ENCODE measurements around the gene KRT1.

KRT1 gene

GRCh38 chr12:52698651-52699340 is 18.6 kb upstream of the KRT1 start:
- DNase-seq = no peak

DNA sequence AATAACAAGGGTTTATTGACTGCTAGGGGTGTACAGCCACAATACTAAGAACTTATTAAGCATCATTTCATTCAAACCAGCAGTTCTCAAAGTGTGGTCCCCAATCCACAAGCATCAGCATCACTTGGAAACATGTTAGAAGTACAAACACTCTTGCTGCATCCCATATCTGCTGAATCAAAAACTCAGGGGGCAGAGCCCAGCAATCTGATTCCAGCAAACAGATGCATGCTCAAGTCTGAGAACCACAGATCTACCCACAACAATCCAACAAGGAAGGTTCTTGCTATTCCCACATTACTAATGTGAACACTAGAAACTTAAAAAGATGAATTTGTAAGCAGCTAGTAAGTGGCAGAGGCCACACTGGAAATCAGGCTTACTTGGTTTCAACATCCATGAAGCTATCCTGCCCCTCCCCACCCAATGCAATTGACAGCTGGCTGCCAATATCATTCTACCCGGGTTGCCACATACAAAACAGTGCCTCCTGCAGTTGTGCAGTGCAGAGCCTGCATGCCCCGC is 16.9 kb upstream of the KRT1 start:
- DNase-seq = no peak

DNA sequence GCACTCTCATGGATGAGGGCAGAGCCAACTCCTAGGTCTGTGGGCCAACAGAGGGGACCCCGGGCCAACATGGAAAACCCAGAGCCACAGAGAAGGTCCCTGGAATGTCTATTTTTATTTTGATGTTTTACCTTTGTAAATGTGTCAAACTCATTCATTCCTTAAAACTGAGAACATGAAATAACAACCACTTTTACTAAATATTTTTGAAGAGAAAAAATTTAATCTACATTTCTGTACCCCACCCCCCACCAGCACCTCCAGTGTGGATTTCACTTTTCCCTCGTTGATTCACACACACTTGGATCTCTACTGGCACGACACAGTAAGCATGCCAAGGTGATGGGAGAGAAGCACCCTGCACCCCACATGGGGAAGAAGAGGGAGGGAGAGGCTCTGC is 16.4 kb upstream of the KRT1 start:
- DNase-seq = no peak

- DNase-seq = no peak
Observed at GRCh38 chr12:52695039-52695438, 14.8 kb upstream of the KRT1 start.

DNA sequence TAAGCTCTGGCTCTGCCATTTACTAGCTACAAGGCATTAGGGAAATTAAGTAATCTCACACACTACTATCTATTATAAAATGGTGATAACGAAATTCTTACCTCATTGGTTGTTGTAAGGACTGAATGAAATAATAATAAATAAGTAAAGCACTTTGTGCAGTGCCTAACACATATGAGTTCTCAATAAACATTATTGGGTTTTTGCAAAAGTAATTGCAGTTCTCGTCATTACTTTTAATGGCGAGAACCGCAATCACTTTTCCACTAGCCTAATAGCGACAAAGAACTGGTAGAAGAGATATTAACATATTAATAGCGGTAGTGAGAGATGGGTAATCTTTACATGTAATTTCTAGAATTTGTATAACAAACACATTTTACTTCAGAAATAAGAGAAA is 13.9 kb upstream of the KRT1 start:
- no peak for DNase-seq

DNA sequence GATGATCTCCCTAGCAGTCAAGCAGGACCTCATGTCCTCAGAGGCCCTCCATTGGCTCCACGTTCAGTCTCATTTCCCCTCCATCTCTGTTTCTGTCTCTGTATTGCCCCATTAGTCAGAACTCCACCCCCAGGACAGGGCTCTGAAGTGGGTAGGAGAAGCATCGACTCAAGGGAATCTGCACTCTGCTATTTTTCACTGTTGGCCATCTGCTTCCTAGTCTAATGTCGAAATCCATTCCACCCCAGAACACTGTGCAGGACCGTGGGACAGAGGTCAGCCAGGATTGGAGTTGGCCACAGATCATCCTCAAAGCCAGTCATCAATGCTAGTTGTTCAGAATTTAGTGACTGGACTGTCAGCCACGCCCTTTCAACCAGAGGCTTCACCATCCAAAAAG is 13.1 kb upstream of the KRT1 start:
- DNase-seq = no peak

GRCh38 chr12:52692254-52692653 is 12.0 kb upstream of the KRT1 start:
- DNase-seq = no peak

- DNase-seq = no peak
Observed at GRCh38 chr12:52691841-52692150, 11.6 kb upstream of the KRT1 start.

GRCh38 chr12:52691076-52691840 is 11.1 kb upstream of the KRT1 start:
- peak; percentile 37 for DNase-seq

DNA sequence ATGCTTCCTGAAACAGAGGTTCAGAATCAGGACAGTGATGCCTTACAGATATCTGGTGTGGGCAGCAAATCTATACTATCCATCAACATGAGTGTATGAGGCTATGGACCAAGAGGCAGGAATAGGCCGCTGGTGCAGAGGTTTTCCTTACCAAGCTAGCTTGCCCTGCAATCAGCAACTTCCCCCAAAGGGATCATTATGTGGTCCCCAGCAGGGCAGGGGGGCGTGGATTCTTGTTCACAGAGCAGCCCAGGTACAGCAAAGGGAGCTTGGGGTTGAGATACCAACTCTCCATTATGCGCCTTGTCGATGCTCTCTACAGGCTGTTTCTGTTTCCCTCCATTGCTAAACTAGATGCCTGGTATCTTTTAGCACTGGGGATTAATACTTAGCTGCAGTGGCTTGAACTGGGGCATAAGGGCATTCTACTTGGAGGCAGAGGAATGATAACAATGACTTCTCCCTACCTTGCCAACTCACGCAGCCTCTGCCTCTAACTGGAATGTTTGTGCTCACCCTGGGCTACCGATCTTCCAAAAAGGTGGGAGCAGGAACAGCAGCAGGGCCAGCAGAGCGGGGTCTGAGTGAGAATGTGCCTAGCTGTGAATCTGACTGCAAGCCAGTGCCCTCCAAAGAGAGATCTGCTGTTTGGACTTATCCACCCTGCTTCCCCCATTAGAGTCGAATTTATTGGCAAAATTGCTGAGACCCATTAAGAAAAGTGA is 10.3 kb upstream of the KRT1 start:
- no peak for DNase-seq

GRCh38 chr12:52689936-52690335 is 9.7 kb upstream of the KRT1 start:
- no peak for DNase-seq

DNA sequence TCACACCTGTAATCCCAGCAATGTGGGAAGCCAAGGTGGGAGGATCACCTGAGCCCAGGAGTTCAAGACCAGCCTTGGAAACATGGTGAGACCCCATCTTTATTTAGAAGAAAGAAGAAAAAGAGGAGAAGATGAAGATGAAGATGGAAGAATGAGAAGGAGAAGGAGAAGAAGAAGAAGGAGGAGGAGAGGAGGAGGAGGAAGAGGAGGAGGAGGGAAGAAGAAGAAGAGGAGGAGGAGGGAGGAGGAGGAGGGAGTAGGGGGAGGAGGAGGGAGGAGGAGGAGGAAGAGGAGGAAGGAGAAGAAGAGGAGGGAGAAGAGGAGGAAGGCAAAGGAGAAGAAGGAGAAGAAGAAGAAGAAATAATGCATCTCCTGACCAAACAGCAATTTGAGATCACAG is 9.0 kb upstream of the KRT1 start:
- no peak for DNase-seq

DNA sequence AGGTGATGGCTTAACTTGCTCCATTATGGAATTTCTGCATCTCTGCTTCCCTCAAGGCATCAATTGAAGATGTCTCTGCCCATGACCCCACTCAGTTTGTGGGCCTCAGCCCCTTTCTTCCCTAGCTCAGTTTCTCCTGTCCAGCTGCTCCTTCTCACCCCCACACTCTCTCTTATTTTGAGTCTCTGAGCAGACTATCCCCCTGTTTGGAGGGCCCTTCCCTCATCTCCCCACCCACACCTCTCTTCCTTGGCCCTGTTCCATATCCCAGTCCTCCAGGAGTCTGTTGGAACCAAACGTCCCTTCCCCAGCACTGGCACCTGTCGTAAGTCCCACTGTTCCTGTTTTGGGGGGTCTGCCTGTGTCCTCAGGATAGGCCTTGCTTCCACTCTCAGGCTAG is 8.3 kb upstream of the KRT1 start:
- no peak for DNase-seq

GRCh38 chr12:52687497-52688385 is 7.5 kb upstream of the KRT1 start:
- no peak for DNase-seq

- DNase-seq = no peak
Observed at GRCh38 chr12:52686756-52687487, 6.7 kb upstream of the KRT1 start.

- no peak for DNase-seq
Observed at GRCh38 chr12:52686063-52686462, 5.9 kb upstream of the KRT1 start.

DNA sequence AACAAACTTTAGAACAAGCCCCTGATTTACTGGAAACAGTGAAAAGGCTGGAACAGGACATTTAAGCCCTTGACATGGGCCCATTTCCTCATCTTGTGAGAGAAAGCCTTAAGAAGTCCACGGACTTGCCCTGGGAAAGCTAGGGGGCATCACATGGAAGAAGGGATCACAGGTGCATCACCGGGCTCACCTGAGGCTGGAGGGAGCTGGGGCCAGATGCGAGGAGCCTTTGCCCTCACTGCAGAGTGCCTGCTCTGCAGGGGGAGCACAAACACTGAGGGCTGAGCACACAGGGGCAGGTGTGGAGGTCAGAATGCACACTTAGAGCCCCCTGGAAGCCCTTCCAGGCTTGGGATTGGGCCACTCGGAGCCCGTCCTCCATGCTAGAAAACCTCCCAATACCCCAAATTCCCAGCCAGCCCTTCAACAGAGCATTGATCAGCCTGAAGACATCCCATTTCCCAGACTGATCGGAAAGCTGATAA is 5.2 kb upstream of the KRT1 start:
- DNase-seq = no peak

DNA sequence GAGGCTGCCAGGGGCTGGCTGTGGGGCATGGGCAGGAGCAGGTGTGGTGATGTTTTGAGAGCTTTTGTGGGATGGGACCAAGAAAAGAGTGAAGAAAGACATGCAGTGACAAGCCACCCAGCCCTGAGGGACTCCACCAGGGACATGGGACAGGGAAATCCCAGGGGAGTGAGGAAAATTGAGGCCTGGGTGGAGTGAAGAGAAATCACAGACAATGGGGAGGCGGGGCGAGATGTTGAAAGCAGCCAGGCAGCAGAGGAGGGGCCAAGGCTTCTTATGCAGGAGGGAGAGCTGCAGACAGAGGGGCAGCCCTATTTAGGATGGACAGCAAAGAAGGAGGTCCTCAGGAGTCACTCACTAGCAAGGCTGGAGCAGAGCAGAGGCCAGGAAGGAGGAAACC is 4.2 kb upstream of the KRT1 start:
- no peak for DNase-seq

- no peak for DNase-seq
Observed at GRCh38 chr12:52683575-52684300, 3.5 kb upstream of the KRT1 start.

DNA sequence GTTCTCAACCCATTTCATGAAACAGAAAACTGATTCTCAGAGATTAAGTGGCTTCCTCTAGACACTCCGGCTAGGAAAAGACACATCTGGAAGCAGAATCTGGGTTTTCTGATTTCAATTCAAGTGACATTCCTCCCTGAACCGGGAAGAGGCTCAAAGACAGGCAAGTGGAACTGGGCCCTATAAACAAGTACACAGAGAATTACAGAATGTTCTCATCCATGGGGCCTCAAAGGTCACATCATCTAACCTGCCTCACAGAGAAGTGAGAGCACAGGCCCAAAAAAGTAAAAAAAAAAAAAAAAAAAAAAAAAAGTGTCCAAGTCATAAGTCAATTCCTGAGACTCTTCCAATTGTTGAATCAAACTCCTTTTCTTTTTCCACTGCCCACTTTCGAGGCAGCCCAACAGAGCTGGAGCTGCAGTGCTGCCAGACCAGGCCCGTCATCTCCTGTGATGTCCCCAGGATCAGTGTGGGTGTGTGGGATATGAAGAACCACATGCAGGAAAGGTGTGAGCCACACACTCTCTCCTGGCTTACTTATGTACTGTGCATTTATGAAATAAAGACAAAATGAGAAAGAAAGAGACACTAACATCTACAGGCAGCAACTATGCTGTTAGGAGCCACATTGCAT is 2.8 kb upstream of the KRT1 start:
- no peak for DNase-seq

DNA sequence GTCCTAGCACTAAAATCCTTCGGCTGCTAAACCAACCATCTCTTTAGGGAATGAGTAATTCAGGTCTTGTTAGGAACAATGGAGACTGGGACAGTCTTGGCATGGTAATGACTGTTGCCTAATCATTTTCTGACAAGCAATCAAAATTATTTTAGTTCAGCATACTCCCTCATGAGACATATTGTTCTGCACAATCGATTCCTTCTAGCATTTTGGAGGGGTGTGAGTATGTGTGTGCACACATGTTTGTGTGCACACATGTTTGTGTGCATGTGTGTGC is 2.1 kb upstream of the KRT1 start:
- DNase-seq = no peak

Measured in NCI-H748 treated with DMSO at 0.1 percent for 48 hours (cell line).